NB4 (cell line): Measurements from ENCODE around the gene CDC42.

Source experiments
- DNase-seq: peaks from one replicate; pipeline ENCODE4 v3.0.0; 2010; ENCODE audit warnings: low read depth
- H3K4me3 ChIP-seq: one replicate; pipeline ENCODE4 v1.5.1; 2011; ENCODE audit warnings: mild to moderate bottlenecking, low read depth, low read length, moderate library complexity
- CTCF ChIP-seq: IDR thresholded peaks from one replicate; pipeline ENCODE4 v1.5.1; 2012; ENCODE audit warnings: low read depth, low read length
- MYC ChIP-seq: IDR thresholded peaks from 2 replicates; pipeline ENCODE4 v1.6.1; 2011; ENCODE audit warnings: low read depth, low read length
- POLR2A ChIP-seq: IDR thresholded peaks from 2 replicates; pipeline ENCODE4 v1.6.1; 2011; ENCODE audit warnings: mild to moderate bottlenecking; ENCODE audit not compliant: insufficient read length; ENCODE audit errors: extremely low read depth
- TF ChIP-seq, protein P1 (sequence below): IDR thresholded peaks from 2 replicates; pipeline ENCODE4 v1.6.1; 2011; ENCODE audit warnings: low read depth, low read length

Gene CDC42

DNA sequence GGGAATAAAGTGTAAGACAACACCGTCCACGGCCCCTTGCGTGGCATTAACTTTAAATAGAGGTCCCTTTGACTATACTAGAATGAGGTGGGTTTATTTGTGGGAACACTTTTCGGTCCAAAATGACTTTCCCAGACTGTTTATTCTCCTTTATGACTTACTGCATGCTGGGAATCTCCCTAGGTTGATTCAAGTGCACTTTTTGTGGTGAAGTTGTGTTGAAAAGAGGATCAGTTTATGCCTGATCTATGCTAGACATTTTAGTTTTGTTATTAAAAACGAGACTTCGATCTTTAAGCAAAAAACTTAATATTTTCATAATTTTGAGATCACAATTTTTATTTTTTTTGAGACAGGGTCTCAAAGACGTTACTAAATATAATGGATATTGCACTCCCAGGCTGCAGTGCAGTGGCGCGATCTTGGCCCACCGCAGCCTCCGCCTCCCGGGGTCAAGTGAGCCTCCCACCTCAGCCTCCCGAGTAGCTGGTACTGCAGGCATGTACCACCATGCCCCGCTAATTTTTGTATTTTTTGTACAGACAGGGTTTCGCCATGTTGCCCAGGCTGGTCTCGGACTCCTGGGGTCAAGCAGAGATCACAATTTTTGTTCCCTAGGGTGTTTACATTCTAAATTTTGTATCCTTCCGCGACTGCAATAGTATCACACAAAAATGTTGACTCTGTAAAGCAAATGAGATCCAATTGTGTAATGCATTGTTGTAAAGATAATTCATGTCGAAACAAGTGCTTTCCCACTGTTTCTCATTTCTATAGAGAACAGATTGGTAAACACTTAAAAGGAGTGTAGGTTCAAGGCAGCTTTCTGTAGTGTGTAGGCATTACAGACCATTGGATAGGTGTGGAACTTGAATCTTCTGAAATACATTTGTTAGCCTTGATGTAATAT lies 1.6 kb downstream of the CDC42 start:
- peak; percentile 51 for DNase-seq
- TF ChIP-seq CTCF = no peak

GRCh38 chr1:22055463-22055862 lies 3.0 kb downstream of the CDC42 start:
- no peak for TF ChIP-seq MYC
- peak overlapping the region; percentile 36 for H3K4me3 ChIP-seq
- no peak for DNase-seq

More for the DNA sequence above, 1.6 kb downstream of the CDC42 start:
- H3K4me3 ChIP-seq = peak overlapping the region; percentile 97

- no peak for DNase-seq
- TF ChIP-seq, protein P1, sequence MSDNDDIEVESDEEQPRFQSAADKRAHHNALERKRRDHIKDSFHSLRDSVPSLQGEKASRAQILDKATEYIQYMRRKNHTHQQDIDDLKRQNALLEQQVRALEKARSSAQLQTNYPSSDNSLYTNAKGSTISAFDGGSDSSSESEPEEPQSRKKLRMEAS = no peak
- TF ChIP-seq POLR2A (no peak), CTCF (no peak), MYC (no peak)
- H3K4me3 ChIP-seq = peak overlapping the region; percentile 32
Measured at GRCh38 chr1:22056043-22056442, 3.5 kb downstream of the CDC42 start.

- TF ChIP-seq, protein P1 = no peak
- TF ChIP-seq CTCF = no peak
- no peak for TF ChIP-seq POLR2A
- no peak for TF ChIP-seq MYC
- H3K4me3 ChIP-seq = peak overlapping the region; percentile 21
- peak; percentile 29 for DNase-seq
Measured at GRCh38 chr1:22056936-22057335, 4.4 kb downstream of the CDC42 start.

DNA sequence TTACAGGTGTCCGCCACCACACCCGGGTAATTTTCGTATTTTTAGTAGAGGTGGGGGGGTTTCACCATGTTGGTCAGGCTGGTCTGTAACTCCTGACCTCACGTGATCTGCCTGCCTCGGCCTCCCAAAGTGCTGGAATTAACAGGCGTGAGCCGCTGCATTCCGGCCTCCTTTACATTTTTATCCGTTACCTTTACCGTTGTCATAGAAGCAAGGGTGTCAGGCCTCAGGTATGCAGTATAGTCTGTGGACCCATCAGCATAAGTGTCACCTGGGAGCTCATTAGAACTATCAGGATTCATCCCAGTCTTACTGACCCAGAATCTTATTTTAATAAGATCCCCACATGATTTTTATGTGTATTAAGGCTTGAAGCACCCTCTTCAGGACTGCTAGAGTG lies 5.4 kb downstream of the CDC42 start:
- DNase-seq = no peak
- no peak overlapping the region for H3K4me3 ChIP-seq
- TF ChIP-seq POLR2A = no peak
- TF ChIP-seq CTCF = peak; percentile 2
- TF ChIP-seq, protein P1 = no peak
- TF ChIP-seq MYC = no peak

GRCh38 chr1:22064751-22065402 lies 12.4 kb downstream of the CDC42 start:
- TF ChIP-seq CTCF = no peak
- no peak overlapping the region for H3K4me3 ChIP-seq
- DNase-seq = no peak
